ENCODE results near the gene RANBP17. TPM values are rescaled to one million over a fixed set of nuclear protein-coding genes. Genes with fewer than 3 reads are reported as not detected.

The RANBP17 gene
- total and polyA plus RNA-seq, 4 experiments from 2014 or later, result not detected

- H3K9me3 Mint-ChIP-seq, result peaks cover 0 to 4% (median 2%) of the 10 kb centered on the region in 8 donors
- ChIA-PET CTCF (ENCODE audit: partially characterized antibody) (no interaction called here), POLR2A (ENCODE audit: partially characterized antibody) (no interaction called here)
- Histone ChIP-seq H3K27me3 (ENCODE audit: insufficient read depth, low read length) (no peaks in the 10 kb centered on the region), H3K27ac (ENCODE audit: low read depth, low read length) (no peak overlapping the region), H3K36me3 (ENCODE audit: insufficient read depth, low read length) (no peaks in the 10 kb centered on the region), H3K4me3 (ENCODE audit: low read length in 2 of 2) (no peak overlapping the region), H3K4me1 (ENCODE audit: insufficient read depth, low read length) (no peaks in the 10 kb centered on the region), H3K9me3 (ENCODE audit: control insufficient read depth in 1 of 2, low read length in 2 of 2) (no peaks in the 10 kb centered on the region)
- DNase-seq, result no peak
- no peak overlapping the region for H3K4me3 Mint-ChIP-seq
- no peaks in the 10 kb centered on the region for H3K4me1 Mint-ChIP-seq
- no peaks in the 10 kb centered on the region for H3K36me3 Mint-ChIP-seq
- no peaks in the 10 kb centered on the region for H3K27me3 Mint-ChIP-seq
- no peak overlapping the region for H3K27ac Mint-ChIP-seq
- intact Hi-C loops (cut with micrococcal nuclease), result no loop called here
Observed at GRCh38 chr5:171081319-171081718, 219.5 kb downstream of the RANBP17 start.

- Mint-ChIP-seq H3K4me1 (no peaks in the 10 kb centered on the region), H3K27ac (no peak overlapping the region), H3K9me3 (peaks cover 0 to 16% (median 9%) of the 10 kb centered on the region in 8 donors), H3K4me3 (no peak overlapping the region), H3K27me3 (peaks cover 0 to 2% of the 10 kb centered on the region in 2 donors), H3K36me3 (no peaks in the 10 kb centered on the region)
- Histone ChIP-seq H3K36me3 (ENCODE audit: insufficient read depth, low read length) (no peaks in the 10 kb centered on the region), H3K4me1 (ENCODE audit: insufficient read depth, low read length) (no peaks in the 10 kb centered on the region), H3K9me3 (ENCODE audit: control insufficient read depth in 1 of 2, low read length in 2 of 2) (no peaks in the 10 kb centered on the region), H3K4me3 (ENCODE audit: low read length in 2 of 2) (no peak overlapping the region), H3K27me3 (ENCODE audit: insufficient read depth, low read length) (no peaks in the 10 kb centered on the region), H3K27ac (ENCODE audit: low read depth, low read length) (no peak overlapping the region)
- intact Hi-C loops (cut with micrococcal nuclease), result no loop called here
- POLR2A ChIA-PET (ENCODE audit: partially characterized antibody), result no interaction called here
- CTCF ChIA-PET (ENCODE audit: partially characterized antibody), result no interaction called here
- DNase-seq, result no peak
Observed at GRCh38 chr5:171092194-171092593, 230.4 kb downstream of the RANBP17 start.

GRCh38 chr5:171093598-171093997 is 231.8 kb downstream of the RANBP17 start:
- DNase-seq, result no peak
- Histone ChIP-seq H3K4me1 (ENCODE audit: insufficient read depth, low read length) (no peaks in the 10 kb centered on the region), H3K27ac (ENCODE audit: low read depth, low read length) (no peak overlapping the region), H3K27me3 (ENCODE audit: insufficient read depth, low read length) (no peaks in the 10 kb centered on the region), H3K9me3 (ENCODE audit: control insufficient read depth in 1 of 2, low read length in 2 of 2) (no peaks in the 10 kb centered on the region), H3K4me3 (ENCODE audit: low read length in 2 of 2) (no peak overlapping the region), H3K36me3 (ENCODE audit: insufficient read depth, low read length) (no peaks in the 10 kb centered on the region)
- no peaks in the 10 kb centered on the region for H3K36me3 Mint-ChIP-seq
- H3K9me3 Mint-ChIP-seq, result peaks cover 0 to 21% (median 8%) of the 10 kb centered on the region in 8 donors
- intact Hi-C loops (cut with micrococcal nuclease), result no loop called here
- H3K27ac Mint-ChIP-seq, result no peak overlapping the region
- no peaks in the 10 kb centered on the region for H3K4me1 Mint-ChIP-seq
- POLR2A ChIA-PET (ENCODE audit: partially characterized antibody), result no interaction called here
- CTCF ChIA-PET (ENCODE audit: partially characterized antibody), result no interaction called here
- peaks cover 0 to 2% of the 10 kb centered on the region in 2 donors for H3K27me3 Mint-ChIP-seq
- H3K4me3 Mint-ChIP-seq, result no peak overlapping the region

- no peaks in the 10 kb centered on the region for H3K4me1 ChIP-seq (ENCODE audit: insufficient read depth, low read length)
- H3K36me3 ChIP-seq (ENCODE audit: insufficient read depth, low read length), result no peaks in the 10 kb centered on the region
- intact Hi-C loops (cut with micrococcal nuclease), result no loop called here
- H3K4me3 ChIP-seq (ENCODE audit: low read length in 2 of 2), result no peak overlapping the region
- ChIA-PET POLR2A (ENCODE audit: partially characterized antibody) (no interaction called here), CTCF (ENCODE audit: partially characterized antibody) (no interaction called here)
- DNase-seq, result no peak
- Mint-ChIP-seq H3K4me1 (no peaks in the 10 kb centered on the region), H3K9me3 (peaks cover 0 to 21% (median 10%) of the 10 kb centered on the region in 8 donors), H3K27me3 (peaks cover 0 to 2% of the 10 kb centered on the region in 2 donors), H3K4me3 (no peak overlapping the region), H3K36me3 (no peaks in the 10 kb centered on the region), H3K27ac (no peak overlapping the region)
- H3K27ac ChIP-seq (ENCODE audit: low read depth, low read length), result no peak overlapping the region
- H3K27me3 ChIP-seq (ENCODE audit: insufficient read depth, low read length), result no peaks in the 10 kb centered on the region
- H3K9me3 ChIP-seq (ENCODE audit: control insufficient read depth in 1 of 2, low read length in 2 of 2), result no peaks in the 10 kb centered on the region
Observed at GRCh38 chr5:171094356-171094755, 232.5 kb downstream of the RANBP17 start.

DNA sequence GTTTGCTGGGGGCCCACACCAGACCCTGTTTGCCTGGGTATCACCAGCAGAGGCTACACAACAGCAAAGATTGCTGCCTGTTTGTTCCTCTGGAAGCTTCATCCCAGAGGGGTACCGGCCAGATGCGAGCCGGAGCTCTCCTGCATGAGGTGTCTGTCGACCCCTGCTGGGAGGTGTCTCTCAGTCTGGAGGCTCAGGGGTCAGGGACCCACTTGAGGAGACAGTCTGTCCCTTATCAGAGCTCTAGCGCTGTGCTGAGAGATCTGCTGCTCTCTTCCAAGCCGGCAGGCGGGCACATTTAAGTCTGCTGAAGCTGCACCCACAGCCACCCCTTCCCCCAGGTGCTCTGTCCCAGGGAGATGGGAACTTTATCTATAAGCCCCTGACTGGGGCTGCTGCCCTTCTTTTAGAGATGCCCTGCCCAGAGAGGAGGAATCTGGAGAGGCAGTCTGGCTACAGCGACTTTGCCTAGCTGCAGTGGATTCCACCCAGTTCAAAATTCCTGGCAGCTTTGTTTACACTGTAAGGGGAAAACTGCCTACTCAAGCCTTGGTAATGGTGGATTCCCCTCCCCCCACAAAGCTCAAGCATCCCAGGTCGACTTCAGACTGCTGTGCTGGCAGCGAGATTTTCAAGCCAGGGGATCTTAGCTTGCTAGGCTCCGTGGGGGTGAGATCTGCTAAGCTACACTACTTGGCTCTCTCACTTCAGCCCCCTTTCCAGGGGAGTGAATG is 241.2 kb downstream of the RANBP17 start:
- H3K27ac Mint-ChIP-seq, result no peak overlapping the region
- H3K27me3 Mint-ChIP-seq, result no peaks in the 10 kb centered on the region
- no peak overlapping the region for H3K4me3 Mint-ChIP-seq
- H3K9me3 ChIP-seq (ENCODE audit: control insufficient read depth in 1 of 2, low read length in 2 of 2), result no peaks in the 10 kb centered on the region
- H3K36me3 Mint-ChIP-seq, result no peaks in the 10 kb centered on the region
- no peaks in the 10 kb centered on the region for H3K36me3 ChIP-seq (ENCODE audit: insufficient read depth, low read length)
- H3K4me1 Mint-ChIP-seq, result no peaks in the 10 kb centered on the region
- ChIA-PET POLR2A (ENCODE audit: partially characterized antibody) (no interaction called here), CTCF (ENCODE audit: partially characterized antibody) (no interaction called here)
- intact Hi-C loops (cut with micrococcal nuclease), result no loop called here
- H3K27me3 ChIP-seq (ENCODE audit: insufficient read depth, low read length), result no peaks in the 10 kb centered on the region
- H3K4me3 ChIP-seq (ENCODE audit: low read length in 2 of 2), result no peak overlapping the region
- H3K27ac ChIP-seq (ENCODE audit: low read depth, low read length), result no peak overlapping the region
- peak in 1 of 5 donors; percentile 11 for DNase-seq
- peaks cover 0 to 9% (median 4%) of the 10 kb centered on the region in 8 donors for H3K9me3 Mint-ChIP-seq
- H3K4me1 ChIP-seq (ENCODE audit: insufficient read depth, low read length), result no peaks in the 10 kb centered on the region

DNA sequence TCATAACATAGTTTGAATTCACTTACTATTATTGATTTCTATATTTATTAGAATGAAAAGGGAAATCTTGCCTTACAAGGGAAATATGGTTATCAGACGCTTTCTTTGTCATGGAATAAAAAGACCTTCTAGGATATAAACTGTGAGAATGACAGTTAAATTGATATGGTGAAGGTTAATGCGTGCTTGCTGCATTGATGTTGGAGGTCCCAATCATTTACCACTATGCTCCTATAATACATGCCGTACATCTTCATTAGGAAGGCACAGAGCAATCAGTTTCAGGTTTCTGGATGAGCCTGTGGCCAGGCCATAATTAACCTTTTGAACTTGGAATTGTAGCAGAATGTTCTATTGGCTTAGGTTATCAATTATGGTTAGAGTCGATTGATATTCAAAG is 245.9 kb downstream of the RANBP17 start:
- H3K27ac ChIP-seq (ENCODE audit: low read depth, low read length), result no peak overlapping the region

DNA sequence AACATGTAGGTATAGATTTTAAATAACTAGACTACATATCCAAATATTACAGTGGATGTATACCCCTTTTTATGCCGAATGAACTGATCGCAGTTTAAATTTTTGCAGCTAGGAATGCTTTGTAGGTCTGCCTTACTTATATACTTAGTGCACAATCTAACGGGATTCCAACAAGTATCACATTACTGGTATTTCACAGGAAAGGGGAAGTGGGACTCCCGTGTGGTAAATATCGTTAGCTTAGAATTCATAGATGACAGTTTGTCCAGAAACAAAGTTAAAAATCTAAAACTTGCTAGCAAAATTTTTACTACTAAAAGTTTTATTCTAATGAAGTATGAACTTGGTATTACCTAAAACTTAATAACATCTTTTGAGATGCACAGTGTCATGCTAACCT is 253.7 kb downstream of the RANBP17 start:
- no peak overlapping the region for H3K27ac Mint-ChIP-seq
- peaks cover 0 to 17% (median 6%) of the 10 kb centered on the region in 8 donors for H3K9me3 Mint-ChIP-seq
- POLR2A ChIA-PET (ENCODE audit: partially characterized antibody), result no interaction called here
- H3K4me1 ChIP-seq (ENCODE audit: insufficient read depth, low read length), result no peaks in the 10 kb centered on the region
- DNase-seq, result no peak
- H3K9me3 ChIP-seq (ENCODE audit: control insufficient read depth in 1 of 2, low read length in 2 of 2), result no peaks in the 10 kb centered on the region
- peaks cover 0 to under 1% of the 10 kb centered on the region in 2 donors for H3K27me3 Mint-ChIP-seq
- H3K4me1 Mint-ChIP-seq, result no peaks in the 10 kb centered on the region
- no peak overlapping the region for H3K27ac ChIP-seq (ENCODE audit: low read depth, low read length)
- H3K4me3 ChIP-seq (ENCODE audit: low read length in 2 of 2), result no peak overlapping the region
- no peak overlapping the region for H3K4me3 Mint-ChIP-seq
- H3K36me3 ChIP-seq (ENCODE audit: insufficient read depth, low read length), result no peaks in the 10 kb centered on the region
- no peaks in the 10 kb centered on the region for H3K27me3 ChIP-seq (ENCODE audit: insufficient read depth, low read length)
- H3K36me3 Mint-ChIP-seq, result no peaks in the 10 kb centered on the region
- intact Hi-C loops (cut with micrococcal nuclease), result no loop called here
- CTCF ChIA-PET (ENCODE audit: partially characterized antibody), result no interaction called here

More for the DNA sequence above, 245.9 kb downstream of the RANBP17 start:
- Histone ChIP-seq H3K9me3 (ENCODE audit: control insufficient read depth in 1 of 2, low read length in 2 of 2) (no peaks in the 10 kb centered on the region), H3K4me1 (ENCODE audit: insufficient read depth, low read length) (no peaks in the 10 kb centered on the region), H3K36me3 (ENCODE audit: insufficient read depth, low read length) (no peaks in the 10 kb centered on the region), H3K27me3 (ENCODE audit: insufficient read depth, low read length) (no peaks in the 10 kb centered on the region), H3K4me3 (ENCODE audit: low read length in 2 of 2) (no peak overlapping the region)
- no peaks in the 10 kb centered on the region for H3K36me3 Mint-ChIP-seq
- no peaks in the 10 kb centered on the region for H3K27me3 Mint-ChIP-seq
- ChIA-PET CTCF (ENCODE audit: partially characterized antibody) (no interaction called here), POLR2A (ENCODE audit: partially characterized antibody) (no interaction called here)
- H3K4me3 Mint-ChIP-seq, result no peak overlapping the region
- intact Hi-C loops (cut with micrococcal nuclease), result no loop called here
- no peak overlapping the region for H3K27ac Mint-ChIP-seq
- peaks cover 0 to 7% (median 0%) of the 10 kb centered on the region in 8 donors for H3K9me3 Mint-ChIP-seq
- no peak for DNase-seq
- no peaks in the 10 kb centered on the region for H3K4me1 Mint-ChIP-seq
